VCaP (cell line): ENCODE measurements around the gene CLCN7.

Source experiments
- H3K27ac ChIP-seq: fragments of 450-650 bp; 2 replicates; pipeline ENCODE4 v1.5.1; 2017
- CTCF ChIP-seq: fragments of 450-650 bp; conservative IDR thresholded peaks from 2 replicates; pipeline ENCODE4 v1.5.1; 2017; ENCODE audit warnings: mild to moderate bottlenecking, moderate library complexity

The CLCN7 gene

GRCh38 chr16:1457489-1458245 lies 17.2 kb downstream of the CLCN7 start:
- TF ChIP-seq CTCF: no peak
- H3K27ac ChIP-seq: no peak overlapping the region

GRCh38 chr16:1456951-1457350 lies 17.9 kb downstream of the CLCN7 start:
- H3K27ac ChIP-seq: no peak overlapping the region
- no peak for TF ChIP-seq CTCF

- no peak for TF ChIP-seq CTCF
- H3K27ac ChIP-seq: no peak overlapping the region
These were observed 19.3 kb downstream of the CLCN7 start for GRCh38 chr16:1455190-1456171.

- TF ChIP-seq CTCF: no peak
- H3K27ac ChIP-seq: no peak overlapping the region
These were observed 20.3 kb downstream of the CLCN7 start for GRCh38 chr16:1454561-1454960.

GRCh38 chr16:1453316-1453715 lies 21.5 kb downstream of the CLCN7 start:
- H3K27ac ChIP-seq: no peak overlapping the region
- TF ChIP-seq CTCF: no peak

- H3K27ac ChIP-seq: no peak overlapping the region
- no peak for TF ChIP-seq CTCF
These were observed 22.3 kb downstream of the CLCN7 start for GRCh38 chr16:1452530-1452929.

GRCh38 chr16:1451702-1452392 lies 23.0 kb downstream of the CLCN7 start:
- TF ChIP-seq CTCF: no peak
- H3K27ac ChIP-seq: no peak overlapping the region
